H1 (cell line): ENCODE measurements around the gene ZNF273. TPM values are rescaled to one million over a fixed set of nuclear protein-coding genes. Genes with fewer than 3 reads are reported as not detected.

Source experiments
- CTCF ChIA-PET: fragments of 300-600 bp; sonication (Branson Sonifier 250); formaldehyde crosslinking; loops from one replicate; lab custom pipeline; 2021; ENCODE audit not compliant: partially characterized antibody; lab: Charles Lee
- POLR2A ChIA-PET: fragments of 300-600 bp; sonication (Branson Sonifier 250); formaldehyde crosslinking; loops from one replicate; lab custom pipeline; 2021; ENCODE audit warnings: inconsistent platforms; ENCODE audit not compliant: partially characterized antibody; lab: Charles Lee
- DNase-seq, 2 experiments: peaks; one replicate each; pipeline versions ENCODE4 v3.0.0 to v3.0.0-alpha.2; 2010 to 2022; ENCODE audit warnings: low spot score in 2 of 2, low read depth in 1 of 2, mixed read lengths in 1 of 2
- FAIRE-seq: peaks from 2 replicates; lab custom pipeline; 2011; peaks lifted over from hg19 to GRCh38; lab: Jason Lieb, UNC
- H2AFZ ChIP-seq: 2 replicates; pipeline ENCODE4 v1.8.1; 2012; ENCODE audit warnings: low read length, inconsistent platforms
- H2AK5ac ChIP-seq: 2 replicates; pipeline ENCODE4 v1.6.1; 2013; ENCODE audit warnings: low read depth, low read length
- H2BK120ac ChIP-seq: replicated peaks from 2 replicates; pipeline ENCODE3; 2013; ENCODE audit warnings: low read depth, low read length, inconsistent platforms
- H2BK12ac ChIP-seq: 2 replicates; pipeline ENCODE4 v1.6.1; 2013; ENCODE audit warnings: low read depth, low read length
- H2BK15ac ChIP-seq: 2 replicates; pipeline ENCODE4 v1.6.1; 2013; ENCODE audit warnings: low read length
- H2BK20ac ChIP-seq: 2 replicates; pipeline ENCODE4 v1.6.1; 2013; ENCODE audit warnings: low read length
- H2BK5ac ChIP-seq: 2 replicates; pipeline ENCODE4 v1.6.1; 2013; ENCODE audit warnings: low read depth, low read length
- H3K14ac ChIP-seq: 2 replicates; pipeline ENCODE4 v1.6.1; 2013; ENCODE audit warnings: inconsistent platforms; ENCODE audit not compliant: insufficient read length
- H3K18ac ChIP-seq: 2 replicates; pipeline ENCODE4 v1.6.1; 2013; ENCODE audit warnings: low read length; ENCODE audit errors: extremely low read depth
- H3K23ac ChIP-seq: 2 replicates; pipeline ENCODE4 v1.6.1; 2013; ENCODE audit warnings: inconsistent platforms; ENCODE audit not compliant: insufficient read length
- H3K23me2 ChIP-seq: 2 replicates; pipeline ENCODE4 v1.6.1; 2013; ENCODE audit warnings: low read depth, low read length
- H3K27ac ChIP-seq: 2 replicates; pipeline ENCODE4 v1.6.1; 2011; ENCODE audit warnings: low read depth, low read length, inconsistent platforms
- H3K27me3 ChIP-seq, 4 experiments: replicated peaks in 1 of 4; 1 replicate in 1 of 4; 2 replicates in 3 of 4; pipeline versions ENCODE4 v1.6.1 to v1.8.1; 2011 to 2013; ENCODE audit warnings: low read length in 3 of 4, mild to moderate bottlenecking in 3 of 4, inconsistent platforms in 2 of 4, mixed read lengths in 2 of 4, moderate library complexity in 1 of 4; ENCODE audit not compliant: control insufficient read depth in 3 of 4, insufficient read depth in 3 of 4; ENCODE audit errors: extremely low read depth in 1 of 4
- H3K36me3 ChIP-seq, 4 experiments: 2 replicates each; pipeline versions ENCODE4 v1.6.1 to v1.8.1; 2011 to 2013; ENCODE audit warnings: mild to moderate bottlenecking in 4 of 4, low read length in 3 of 4, moderate library complexity in 2 of 4, control low read depth in 1 of 4, inconsistent platforms in 1 of 4; ENCODE audit not compliant: insufficient read depth in 4 of 4, control insufficient read depth in 2 of 4
- H3K4ac ChIP-seq: replicated peaks from 2 replicates; pipeline ENCODE3; 2013; ENCODE audit warnings: low read length, low read depth, mixed read lengths, inconsistent platforms; ENCODE audit not compliant: insufficient read length
- H3K4me1 ChIP-seq, 4 experiments: replicated peaks in 1 of 4; 1 replicate in 1 of 4; 2 replicates in 3 of 4; pipeline versions ENCODE4 v1.6.1 to v1.8.1; 2011 to 2013; ENCODE audit warnings: low read length in 3 of 4, inconsistent platforms in 2 of 4, mixed read lengths in 1 of 4; ENCODE audit not compliant: insufficient read depth in 4 of 4, control insufficient read depth in 3 of 4
- H3K4me2 ChIP-seq, 2 experiments: 2 replicates each; pipeline versions ENCODE4 v1.6.1 to v1.8.1; 2011 to 2013; ENCODE audit warnings: low read depth in 2 of 2, low read length in 2 of 2, control low read depth in 1 of 2, inconsistent platforms in 1 of 2, mild to moderate bottlenecking in 1 of 2; ENCODE audit not compliant: insufficient read depth in 1 of 2
- H3K4me3 ChIP-seq, 4 experiments: fragments of 200-600, 300-600 bp in 1 of 4; sonication (generic), shearing (Covaris generic), sonication (Bioruptor Twin) in 1 of 4; 2 replicates each; pipeline versions ENCODE4 v1.5.1 to v1.8.1; 2011 to 2016; ENCODE audit warnings: low read length in 4 of 4, low read depth in 3 of 4, control low read depth in 2 of 4, inconsistent platforms in 2 of 4, mild to moderate bottlenecking in 2 of 4, mixed read lengths in 1 of 4, moderate library complexity in 1 of 4; ENCODE audit not compliant: insufficient read depth in 2 of 4; ENCODE audit errors: extremely low read depth in 1 of 4
- H3K56ac ChIP-seq: replicated peaks from 2 replicates; pipeline ENCODE3; 2013; ENCODE audit warnings: low read depth, mild to moderate bottlenecking, mixed read lengths, low read length, inconsistent platforms; ENCODE audit not compliant: insufficient read length
- H3K79me1 ChIP-seq: 2 replicates; pipeline ENCODE4 v1.6.1; 2013; ENCODE audit warnings: low read depth, low read length, control low read depth
- H3K79me2 ChIP-seq, 2 experiments: 2 replicates each; pipeline versions ENCODE4 v1.6.1 to v1.8.1; 2012 to 2013; ENCODE audit warnings: low read length in 2 of 2, mild to moderate bottlenecking in 2 of 2, inconsistent platforms in 1 of 2; ENCODE audit not compliant: insufficient read depth in 2 of 2, control insufficient read depth in 1 of 2
- H3K9ac ChIP-seq, 4 experiments: replicated peaks in 1 of 4; 1 replicate in 1 of 4; 2 replicates in 3 of 4; pipeline versions ENCODE4 v1.6.1 to v1.8.1; 2011 to 2013; ENCODE audit warnings: low read depth in 3 of 4, low read length in 3 of 4, control low read depth in 2 of 4, mild to moderate bottlenecking in 2 of 4, moderate library complexity in 2 of 4, inconsistent platforms in 1 of 4; ENCODE audit errors: extremely low read depth in 1 of 4
- H3K9me3 ChIP-seq, 2 experiments: 2 replicates each; pipeline versions ENCODE4 v1.6.1 to v1.8.1; 2012 to 2013; ENCODE audit warnings: mild to moderate bottlenecking in 2 of 2, moderate library complexity in 2 of 2, control low read depth in 1 of 2, inconsistent platforms in 1 of 2, low read depth in 1 of 2, low read length in 1 of 2, mixed read lengths in 1 of 2; ENCODE audit not compliant: insufficient read depth in 2 of 2
- H4K20me1 ChIP-seq, 2 experiments: replicated peaks in 1 of 2; 2 replicates each; pipeline versions ENCODE3 to v1.8.1; 2011 to 2013; ENCODE audit warnings: inconsistent platforms in 2 of 2, low read length in 2 of 2, mild to moderate bottlenecking in 1 of 2; ENCODE audit not compliant: insufficient read depth in 2 of 2, control insufficient read depth in 1 of 2
- H4K5ac ChIP-seq: 2 replicates; pipeline ENCODE4 v1.6.1; 2013; ENCODE audit warnings: low read length, low read depth, mixed read lengths, inconsistent platforms; ENCODE audit not compliant: insufficient read length
- H4K8ac ChIP-seq: 2 replicates; pipeline ENCODE4 v1.8.0; 2013; ENCODE audit warnings: mild to moderate bottlenecking, moderate library complexity, low read length, inconsistent platforms; ENCODE audit not compliant: insufficient read depth; ENCODE audit errors: extremely low read depth
- H4K91ac ChIP-seq: replicated peaks from 2 replicates; pipeline ENCODE3; 2013; ENCODE audit warnings: low read length, mixed read lengths, inconsistent platforms; ENCODE audit not compliant: insufficient read length
- CREB1 ChIP-seq: IDR thresholded peaks from 2 replicates; pipeline ENCODE4 v1.6.1; 2012; ENCODE audit warnings: inconsistent platforms
- EP300 ChIP-seq, 2 experiments: IDR thresholded peaks; 1 replicate in 1 of 2; 2 replicates in 1 of 2; pipeline ENCODE4 v1.6.1; 2011 to 2012; ENCODE audit warnings: low read depth in 2 of 2, low read length in 2 of 2, mild to moderate bottlenecking in 2 of 2, borderline replicate concordance in 1 of 2, inconsistent platforms in 1 of 2, moderate library complexity in 1 of 2
- EZH2 ChIP-seq: fragments of 200-600 bp; sonication (generic); IDR thresholded peaks from 2 replicates; pipeline ENCODE4 v1.7.1; 2012; ENCODE audit warnings: low read depth, mild to moderate bottlenecking, moderate library complexity, low read length, inconsistent platforms; ENCODE audit not compliant: severe bottlenecking
- PHF8 ChIP-seq: fragments of 200-600 bp; sonication (generic); conservative IDR thresholded peaks from 2 replicates; pipeline ENCODE4 v1.7.1; 2012; ENCODE audit warnings: low read depth, mild to moderate bottlenecking, inconsistent platforms, low read length, moderate library complexity
- POLR2AphosphoS5 ChIP-seq: IDR thresholded peaks from 2 replicates; pipeline ENCODE4 v1.6.1; 2011; ENCODE audit warnings: low read depth, low read length
- POU5F1 ChIP-seq: IDR thresholded peaks from 2 replicates; pipeline ENCODE4 v1.6.1; 2011; ENCODE audit warnings: low read depth, mild to moderate bottlenecking, low read length, moderate library complexity
- RBBP5 ChIP-seq: IDR thresholded peaks from 2 replicates; pipeline ENCODE4 v1.7.1; 2012; ENCODE audit warnings: low read depth, mild to moderate bottlenecking, inconsistent platforms, low read length, moderate library complexity, borderline replicate concordance
- WGBS, 2 experiments: shearing (Covaris generic) in 1 of 2; methylation state at CpG; one replicate each; pipeline versions ENCODE4 v1.1.6 to v1.1.7; 2013 to 2015; ENCODE audit warnings: low lambda C conversion rate in 2 of 2, mixed read lengths in 2 of 2, inconsistent platforms in 1 of 2, low coverage in 1 of 2, missing lambda C conversion rate in 1 of 2; ENCODE audit not compliant: insufficient replicate concordance in 2 of 2, insufficient coverage in 1 of 2, insufficient read length in 1 of 2; ENCODE audit errors: extremely low coverage in 1 of 2, missing lambda C conversion rate in 1 of 2; 5-methylcytosine and 5-hydroxymethylcytosine counted together
- long read RNA-seq, 2 experiments: library from RNA in 1 of 2; library from capped mRNA in 1 of 2; stranded (forward); transcript quantifications; one replicate each; pipeline ENCODE4 v2.0.0, GENCODE V29; 2021; ENCODE audit warnings: inconsistent platforms in 1 of 2
- polyA minus RNA-seq, 3 experiments: library from RNA; depleted of rRNA, polyadenylated mRNA; stranded (reverse); fragments of >200 nt; gene quantifications; 1 replicate in 2 of 3; 2 replicates in 1 of 3; pipeline ENCODE4 v1.2.3, GENCODE V29; 2011
- polyA plus RNA-seq, 7 experiments: library from polyadenylated mRNA; depleted of rRNA in 3 of 7; stranded (reverse) in 5 of 7; unstranded in 2 of 7; fragments of >200 nt in 5 of 7; fragments of 200-250 nt in 2 of 7; gene quantifications; 1 replicate in 5 of 7; 2 replicates in 1 of 7; 4 replicates in 1 of 7; pipeline versions ENCODE4 v1.2.1 to v1.2.3, GENCODE V29; 2011 to 2013; ENCODE audit warnings: missing spikeins in 2 of 7, mixed read lengths in 2 of 7
- total RNA-seq: library from RNA; stranded (reverse); fragmentation: NEBNext Ultra II Directional; extraction: Animal tissue kit (Norgen Biotek cat#: 25700); gene quantifications from 2 replicates; pipeline ENCODE4 v1.2.1, GENCODE V29; 2021

ZNF273 gene
- total RNA-seq (21.2 and 23.2 TPM in 2 replicates), polyA plus RNA-seq (2011; rRNA removed) (4.5 and 6.2 TPM in 2 replicates), polyA minus RNA-seq (2011; rRNA and poly(A)+ RNA removed) (14.1 and 19.5 TPM in 2 replicates)
- polyA plus RNA-seq (2011; cell fraction: cytosol; rRNA removed), result 7.9 TPM
- polyA plus RNA-seq (2011; cell fraction: nucleus; rRNA removed), result 8.4 TPM
- polyA plus RNA-seq (2012, experiment 1 of 2), result 5.7 to 10.4 TPM (median 7.1 TPM) in 4 replicates
- 1.4 TPM for polyA plus RNA-seq (2012, experiment 2 of 2)
- 17.0 TPM for polyA plus RNA-seq (2013, experiment 1 of 2)
- 15.8 TPM for polyA plus RNA-seq (2013, experiment 2 of 2)
- polyA minus RNA-seq (2011; cell fraction: cytosol; rRNA and poly(A)+ RNA removed), result 13.4 TPM
- polyA minus RNA-seq (2011; cell fraction: nucleus; rRNA and poly(A)+ RNA removed), result 42.4 TPM
- long read RNA-seq, experiment 1, partial matches to known transcripts, result 5 of 14 reads
- long read RNA-seq, experiment 1, other reads (novel, unspliced or antisense), result 6 of 14 reads
- long read RNA-seq, experiment 2, transcript ZNF273-201 (5 exons, 3,757 nt), result major isoform, 6 of 24 reads
- long read RNA-seq, experiment 2, transcript ZNF273-204 (4 exons, 2,000 nt), result minor isoform, 5 of 24 reads
- long read RNA-seq, experiment 2, partial matches to known transcripts, result 0 of 24 reads
- long read RNA-seq, experiment 2, other reads (novel, unspliced or antisense), result 13 of 24 reads

GRCh38 chr7:64902806-64903721 lies at the start of gene ZNF273:
Gene ZNF273, plus strand, starts transcription at chr7:64903273. Its CDS starts 45 bp downstream, at chr7:64903318.
- Histone ChIP-seq H3K56ac (peak within 1 kb of the TSS; percentile 30), H2BK12ac (peak within 1 kb of the TSS; percentile 84; the same call in 1 of the 2 replicates), H3K4ac (no peak within 1 kb of the TSS), H3K4me3 (peak within 1 kb of the TSS; percentile 84 to 96 (median 90)), H3K79me2 (peaks cover 14 to 48% of the 10 kb centered on the region in 2 experiments), H3K14ac (no peak within 1 kb of the TSS), H4K5ac (peak within 1 kb of the TSS; percentile 39), H3K23ac (no peak within 1 kb of the TSS), H3K23me2 (no peaks in the 10 kb centered on the region), H4K91ac (peak within 1 kb of the TSS; percentile 65), H4K20me1 (peaks cover 0 to 2% of the 10 kb centered on the region in 2 experiments), H4K8ac (peak within 1 kb of the TSS; percentile 98; the same call in 1 of the 2 replicates), H2BK20ac (no peak within 1 kb of the TSS), H3K4me1 (peaks cover 0 to 7% (median 3%) of the 10 kb centered on the region in 4 experiments; a peak in 4 of 7 replicates), H2BK15ac (no peak within 1 kb of the TSS), H3K27me3 (no peaks in the 10 kb centered on the region), H2AK5ac (0 out of 2 replicates have a peak within 1 kb of the TSS, but pooled peaks have one; percentile 39), H3K18ac (peak within 1 kb of the TSS; percentile 90), H2BK5ac (peak within 1 kb of the TSS; percentile 93), H3K27ac (peak within 1 kb of the TSS; percentile 90), H3K36me3 (no peaks in the 10 kb centered on the region), H2AFZ (peak within 1 kb of the TSS; percentile 85; the same call in 1 of the 2 replicates), H3K4me2 (peak within 1 kb of the TSS; percentile 57 to 67), H2BK120ac (no peak within 1 kb of the TSS), H3K9me3 (no peaks in the 10 kb centered on the region), H3K79me1 (no peaks in the 10 kb centered on the region), H3K9ac (peak within 1 kb of the TSS; percentile 91 to 99 (median 92))
- WGBS, 2 experiments, result 1% methylated on average over 33 of the region's 34 CpGs; no CpG with 5 or more reads in 1 of the 2 experiments
- CTCF ChIA-PET, result interaction anchor here (0.6 to 1.6 kb wide), 4 partner anchors 10 to 207 kb away, joined by 3 to 6 read pairs (median 3); no protein-coding TSS in a partner anchor
- POLR2A ChIA-PET, result interaction anchor here (0.7 to 2.9 kb wide), 12 partner anchors 9 to 109 kb away, joined by 3 to 24 read pairs (median 5); partner anchors contain the start of genes ERV3-1 and ZNF138
- DNase-seq (peak; percentile 79 to 89), FAIRE-seq (peak; percentile 55)
- TF ChIP-seq POLR2AphosphoS5 (peak; percentile 86), RBBP5 (no peak), EP300 (IDR thresholded peaks at IDR 0.05; ENCODE audit: borderline replicate concordance in 1 of 2, low read depth in 2 of 2, low read length in 2 of 2) (no peak), POU5F1 (no peak), EZH2 (no peak), PHF8 (peak; percentile 87), CREB1 (no peak)
